ENCODE data around the gene TRIP12. TPM values are rescaled to one million over a fixed set of nuclear protein-coding genes. Genes with fewer than 3 reads are reported as not detected.
A peak's percentile ranks its signal among the peaks of the same experiment; 100 is the strongest.

Gene TRIP12
- total and polyA plus RNA-seq, 2 of the 13 experiments (the other 11 are each of a cell fraction or from before 2014, with no cell fraction given) = 72.1 to 153 TPM

- H2AFZ ChIP-seq (ENCODE audit: low read length) = no peak overlapping the region
- intact Hi-C loops (cut with micrococcal nuclease; ENCODE audit: unreplicated experiment) = loop anchor here (5.0 kb wide), 1 partner anchor 119 kb away; no protein-coding TSS in a partner anchor
- in situ Hi-C loops (cut with HindIII; ENCODE audit: extremely low pct_ligation_motif_present, low pct_unique_long_range_greater_than_20kb) = no loop called here
- peak; percentile 77 for ATAC-seq
- H3K27ac ChIP-seq (ENCODE audit: extremely low read length, insufficient read depth, low read length) = peak overlapping the region; percentile 95
- FAIRE-seq = no peak
- peak overlapping the region; percentile 73 for H3K4me2 ChIP-seq (ENCODE audit: low read depth, low read length)
- H3K27me3 ChIP-seq (ENCODE audit: control insufficient read depth in 1 of 2, insufficient read depth in 2 of 2, low read length in 2 of 2) = no peaks in the 10 kb centered on the region; a peak in 1 of 5 replicates
- peak overlapping the region; percentile 77 to 98 (median 87) for H3K4me3 ChIP-seq (replicated peaks in 1 of 3; ENCODE audit: insufficient read depth in 1 of 3, low read depth in 2 of 3, low read length in 3 of 3)
- H3K9me3 ChIP-seq (ENCODE audit: low read length) = no peaks in the 10 kb centered on the region
- H3K4me1 ChIP-seq (ENCODE audit: insufficient read depth, low read length) = peaks cover 42% of the 10 kb centered on the region
- ChIA-PET CTCF (ENCODE audit: low intra/inter-chr PET ratio, low total read pairs) (no interaction called here), POLR2A (interaction anchor here (0.6 to 2.6 kb wide), 5 partner anchors 11 to 120 kb away, joined by 3 to 20 read pairs (median 4); no protein-coding TSS in a partner anchor)
- no TSS peak for BruUV-seq (replicated peaks)
- WGBS (ENCODE audit: low lambda C conversion rate) = 2% methylated on average over 40 of the region's 60 CpGs
- H4K20me1 ChIP-seq (ENCODE audit: insufficient read depth, low read length) = peaks cover 18% of the 10 kb centered on the region
- H3K36me3 ChIP-seq (replicated peaks in 1 of 2; ENCODE audit: control insufficient read depth in 1 of 2, insufficient read depth in 2 of 2, low read length in 2 of 2) = peaks cover 2 to 9% of the 10 kb centered on the region in 2 experiments; a peak in 4 of 5 replicates
- H3K9ac ChIP-seq (ENCODE audit: insufficient read depth, low read depth, low read length) = peak overlapping the region; percentile 84
- H3K79me2 ChIP-seq (ENCODE audit: insufficient read depth, low read length) = peaks cover 51% of the 10 kb centered on the region
- DNase-seq (ENCODE audit: low spot score) = peak; percentile 80
- TF ChIP-seq GMEB2 (CRISPR knock-in tag; IDR thresholded peaks at IDR 0.05; ENCODE audit: low read depth) (no peak), HNF1B (CRISPR knock-in tag; IDR thresholded peaks at IDR 0.05) (peak; percentile 69), SMARCE1 (IDR thresholded peaks at IDR 0.05; ENCODE audit: borderline replicate concordance) (no peak), NCOA2 (CRISPR knock-in tag; IDR thresholded peaks at IDR 0.05) (peak; percentile 36; the same call in 1 of the 2 replicates), BCLAF1 (IDR thresholded peaks at IDR 0.05) (no peak), RBFOX2 (IDR thresholded peaks at IDR 0.05; ENCODE audit: low read depth, low read length) (peak; percentile 82), KAT8 (CRISPR knock-in tag; IDR thresholded peaks at IDR 0.05) (peak; percentile 92), NONO (IDR thresholded peaks at IDR 0.05) (no peak), NONO (CRISPR knock-in tag; conservative IDR thresholded peaks at IDR 0.05) (0 out of 2 replicates have a peak, but pooled peaks have one; percentile 51), ETV5 (CRISPR knock-in tag; IDR thresholded peaks at IDR 0.05; ENCODE audit: borderline replicate concordance) (peak; percentile 89), ZNF274 (CRISPR knock-in tag; IDR thresholded peaks at IDR 0.05) (peak; percentile 81; the same call in 1 of the 2 replicates)
Observed at GRCh38 chr2:229921101-229921891, 513 bp downstream of the TRIP12 start.
